GM10248 (cell line): ENCODE measurements around the gene UNC13B.
"Not testable (repeated sequence)": the region's sequence is repeated elsewhere in the genome, so short reads cannot be mapped to it uniquely, and the experiment has no call there.

Source experiments
- CTCF ChIA-PET: fragments of 300-600 bp; sonication (Branson Sonifier 250); formaldehyde crosslinking; extraction: SDS; loops from one replicate; lab custom pipeline; 2021; ENCODE audit warnings: antibody characterized with exemption; lab: Yijun Ruan, JAX
- POLR2A ChIA-PET: fragments of 350-650 bp; sonication (Branson Sonifier 250); formaldehyde crosslinking; extraction: SDS; loops from one replicate; lab custom pipeline; 2020; ENCODE audit warnings: antibody characterized with exemption; lab: Yijun Ruan, JAX
- DNase-seq: peaks from one replicate; pipeline ENCODE4 v3.0.0; 2012; ENCODE audit errors: extremely low spot score
- TF ChIP-seq, protein P1 (sequence below): IDR thresholded peaks from 2 replicates; pipeline ENCODE4 v1.5.1; 2012; ENCODE audit warnings: mild to moderate bottlenecking, low read depth; ENCODE audit errors: extremely low read depth, missing control alignments, control extremely low read depth

UNC13B gene

DNA sequence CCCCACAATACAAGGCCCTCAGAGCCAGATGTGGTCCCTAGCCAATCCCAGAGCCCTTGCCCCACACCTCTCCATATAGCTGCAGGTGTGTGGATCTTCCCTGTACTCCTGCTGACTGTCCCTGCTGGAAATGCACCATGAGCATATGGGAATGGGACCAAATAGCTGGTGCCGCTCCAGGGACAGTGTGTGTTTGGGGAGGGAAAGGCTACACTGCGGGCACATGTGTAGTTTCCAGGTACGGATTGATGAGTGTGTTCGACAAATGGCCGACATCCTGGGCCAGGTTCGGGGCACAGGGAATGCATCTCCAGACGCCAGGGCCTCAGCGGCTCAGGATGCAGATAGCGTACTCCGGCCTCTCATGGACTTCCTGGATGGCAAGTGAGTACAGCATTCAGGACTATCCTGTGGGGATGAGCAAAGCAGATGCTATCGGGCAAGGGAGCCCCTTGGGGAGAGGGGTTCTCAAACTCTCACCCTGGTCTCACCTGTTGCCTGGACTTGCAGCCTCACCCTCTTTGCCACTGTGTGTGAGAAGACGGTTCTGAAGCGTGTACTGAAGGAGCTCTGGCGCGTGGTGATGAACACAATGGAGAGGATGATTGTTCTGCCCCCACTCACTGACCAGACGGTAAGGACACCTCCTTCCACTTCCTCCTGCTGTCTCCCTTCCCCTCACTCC, 237.0 kb downstream of the UNC13B start:
- TF ChIP-seq, protein P1, sequence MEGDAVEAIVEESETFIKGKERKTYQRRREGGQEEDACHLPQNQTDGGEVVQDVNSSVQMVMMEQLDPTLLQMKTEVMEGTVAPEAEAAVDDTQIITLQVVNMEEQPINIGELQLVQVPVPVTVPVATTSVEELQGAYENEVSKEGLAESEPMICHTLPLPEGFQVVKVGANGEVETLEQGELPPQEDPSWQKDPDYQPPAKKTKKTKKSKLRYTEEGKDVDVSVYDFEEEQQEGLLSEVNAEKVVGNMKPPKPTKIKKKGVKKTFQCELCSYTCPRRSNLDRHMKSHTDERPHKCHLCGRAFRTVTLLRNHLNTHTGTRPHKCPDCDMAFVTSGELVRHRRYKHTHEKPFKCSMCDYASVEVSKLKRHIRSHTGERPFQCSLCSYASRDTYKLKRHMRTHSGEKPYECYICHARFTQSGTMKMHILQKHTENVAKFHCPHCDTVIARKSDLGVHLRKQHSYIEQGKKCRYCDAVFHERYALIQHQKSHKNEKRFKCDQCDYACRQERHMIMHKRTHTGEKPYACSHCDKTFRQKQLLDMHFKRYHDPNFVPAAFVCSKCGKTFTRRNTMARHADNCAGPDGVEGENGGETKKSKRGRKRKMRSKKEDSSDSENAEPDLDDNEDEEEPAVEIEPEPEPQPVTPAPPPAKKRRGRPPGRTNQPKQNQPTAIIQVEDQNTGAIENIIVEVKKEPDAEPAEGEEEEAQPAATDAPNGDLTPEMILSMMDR, result no peak
- ChIA-PET POLR2A (no interaction called here), CTCF (interaction anchor here (1.3 to 1.6 kb wide), 2 partner anchors 30 to 59 kb away, joined by 3 to 4 read pairs; no protein-coding TSS in a partner anchor)
- DNase-seq, result no peak

DNA sequence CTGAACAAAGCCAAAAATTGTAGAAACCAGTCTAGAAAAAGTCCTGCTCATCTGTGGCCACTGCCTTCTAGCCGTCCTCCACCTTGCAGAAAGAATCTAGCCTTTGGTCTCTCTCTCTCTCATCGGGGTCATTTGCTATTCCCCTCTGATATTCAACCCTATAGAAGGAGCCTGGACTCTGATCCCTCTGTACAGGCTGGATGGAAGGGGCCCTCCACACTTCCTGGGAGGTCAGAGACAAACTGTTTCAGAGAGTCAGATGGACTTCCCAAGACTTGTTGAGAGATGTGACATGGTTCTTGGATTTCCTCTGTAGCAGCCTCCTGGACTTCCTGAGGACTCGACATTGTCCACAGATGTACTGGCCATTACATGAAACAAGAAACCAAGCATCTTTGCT, 243.1 kb downstream of the UNC13B start:
- TF ChIP-seq, protein P1, result no peak
- ChIA-PET CTCF (no interaction called here), POLR2A (no interaction called here)
- no peak for DNase-seq

DNA sequence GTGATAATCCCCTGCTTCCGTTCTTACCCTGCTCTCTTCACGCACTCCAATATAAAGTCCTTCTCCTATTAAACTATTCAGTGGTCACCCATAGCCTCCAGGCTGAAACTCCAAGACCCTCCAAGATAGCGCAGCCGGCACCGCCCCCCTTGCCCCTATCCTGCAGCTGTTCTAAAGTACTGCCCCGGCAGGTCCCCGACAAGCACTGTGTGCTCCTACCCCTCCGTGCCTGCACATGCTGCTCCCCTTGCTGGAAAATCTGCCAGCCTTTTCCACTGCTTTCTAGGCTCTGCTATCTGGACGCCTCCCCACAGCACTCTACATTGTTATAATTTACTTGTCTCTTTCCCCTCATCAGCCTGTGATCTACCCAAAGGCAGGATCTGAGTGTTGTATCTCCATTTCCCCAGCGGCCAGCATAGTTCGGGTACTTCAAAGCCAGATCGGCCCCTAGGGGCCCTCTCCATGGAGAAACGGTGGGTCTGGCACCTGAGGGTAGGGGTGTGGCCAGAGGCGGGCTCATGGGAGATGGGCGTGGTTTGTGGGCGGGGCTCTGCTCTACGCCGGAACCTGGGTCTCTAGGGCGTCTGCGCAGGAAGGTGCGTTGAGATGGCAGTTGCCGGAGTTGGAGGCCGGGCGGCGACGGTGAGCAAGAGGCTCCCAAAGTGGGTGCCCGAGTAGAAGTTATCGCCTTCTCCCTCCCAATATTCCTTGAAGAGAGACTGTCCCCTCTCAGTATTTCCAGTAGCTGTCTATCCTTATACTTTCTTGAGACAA, 244.6 kb downstream of the UNC13B start:
- TF ChIP-seq, protein P1, result no peak
- ChIA-PET CTCF (interaction anchor here (1.3 kb wide), 1 partner anchor 10 kb away, joined by 3 read pairs; no protein-coding TSS in a partner anchor), POLR2A (no interaction called here)
- peak; percentile 29 for DNase-seq

DNA sequence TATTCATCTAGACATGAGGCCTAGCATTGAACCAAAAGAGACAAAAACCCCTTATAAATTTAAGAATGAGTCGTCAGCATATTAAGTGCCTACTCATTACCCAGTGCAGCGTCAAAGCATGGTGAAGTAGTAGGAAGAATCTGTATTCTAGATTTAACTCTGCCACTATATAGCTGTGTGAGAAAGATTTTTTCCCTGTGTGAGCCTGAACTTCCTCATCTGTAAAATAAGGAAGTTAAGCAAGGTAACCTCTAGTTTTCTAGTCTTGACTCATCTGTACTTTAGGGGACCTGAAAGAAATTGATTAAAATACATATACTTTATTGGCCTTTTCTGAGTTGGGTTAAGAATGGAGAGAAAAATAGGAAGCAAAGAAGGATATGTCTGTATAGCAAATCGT, 246.0 kb downstream of the UNC13B start:
- TF ChIP-seq, protein P1, result no peak
- POLR2A ChIA-PET, result no interaction called here
- CTCF ChIA-PET, result no interaction called here
- DNase-seq, result no peak

DNA sequence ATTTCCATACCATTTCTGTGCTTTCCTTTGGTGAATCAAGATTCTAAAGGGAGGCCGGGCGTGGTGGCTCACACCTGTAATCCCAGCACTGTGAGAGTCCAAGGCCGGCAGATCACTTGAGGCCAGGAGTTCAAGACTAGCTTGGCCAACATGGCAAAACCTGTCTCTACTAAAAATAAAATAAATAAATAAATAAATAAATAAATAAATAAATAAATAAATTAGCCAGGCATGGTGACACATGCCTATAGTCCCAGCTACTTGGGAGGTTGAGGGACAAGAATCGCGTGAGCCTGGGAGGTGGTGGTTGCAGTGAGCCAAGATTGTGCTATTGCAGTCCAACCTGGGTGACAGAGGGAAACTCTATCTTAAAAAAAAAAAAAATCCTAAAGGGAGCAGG, 247.6 kb downstream of the UNC13B start:
- POLR2A ChIA-PET, DNase-seq: not testable (repeated sequence)
- CTCF ChIA-PET, result interaction anchor here (1.1 to 1.4 kb wide), 2 partner anchors 15 kb away, joined by 3 read pairs; no protein-coding TSS in a partner anchor

DNA sequence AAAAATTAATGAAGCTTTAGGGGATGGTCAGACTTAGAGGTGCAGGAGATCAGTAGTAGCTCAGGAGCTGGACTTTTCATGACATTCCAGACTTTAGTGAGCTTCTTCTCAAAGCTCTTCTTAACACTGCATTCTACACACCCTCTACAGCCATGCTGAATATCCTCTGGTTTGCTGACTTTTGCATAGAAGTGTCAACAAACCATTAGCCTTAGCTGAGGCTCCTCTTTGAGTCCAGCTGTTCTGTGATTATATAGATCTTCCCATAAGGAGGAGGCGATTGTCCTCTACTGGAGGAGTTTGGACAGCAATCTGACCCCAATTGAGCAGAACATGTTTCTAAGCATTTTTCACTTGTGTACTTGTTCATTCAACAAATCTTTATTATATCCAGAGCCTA, 253.1 kb downstream of the UNC13B start:
- TF ChIP-seq, protein P1, result no peak
- no peak for DNase-seq
- POLR2A ChIA-PET, result no interaction called here
- CTCF ChIA-PET, result interaction anchor here (0.5 to 1.7 kb wide), 6 partner anchors 9 to 73 kb away, joined by 3 to 4 read pairs (median 3); no protein-coding TSS in a partner anchor
